ENCODE data around the gene ASXL1. TPM values are rescaled to one million over a fixed set of nuclear protein-coding genes. Genes with fewer than 3 reads are reported as not detected.

The ASXL1 gene
- total RNA-seq, 1 experiment from 2014 or later, result 52.2 TPM

DNA sequence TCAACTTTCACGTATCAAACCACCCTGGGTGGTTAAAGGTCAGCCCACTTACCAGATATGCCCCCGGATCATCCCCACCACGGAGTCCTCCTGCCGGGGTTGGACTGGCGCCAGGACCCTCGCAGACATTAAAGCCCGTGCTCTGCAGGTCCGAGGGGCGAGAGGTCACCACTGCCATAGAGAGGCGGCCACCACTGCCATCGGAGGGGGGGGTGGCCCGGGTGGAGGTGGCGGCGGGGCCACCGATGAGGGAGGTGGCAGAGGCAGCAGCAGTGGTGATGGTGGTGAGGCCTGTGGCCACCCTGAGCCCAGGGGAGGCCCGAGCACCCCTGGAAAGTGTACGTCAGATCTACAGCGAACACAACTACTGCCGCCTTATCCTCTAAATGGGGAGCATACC lies 76.3 kb downstream of the ASXL1 start (continued):
- TF ChIP-seq RAD21 (IDR thresholded peaks at IDR 0.05; ENCODE audit: low read depth), result no peak

DNA sequence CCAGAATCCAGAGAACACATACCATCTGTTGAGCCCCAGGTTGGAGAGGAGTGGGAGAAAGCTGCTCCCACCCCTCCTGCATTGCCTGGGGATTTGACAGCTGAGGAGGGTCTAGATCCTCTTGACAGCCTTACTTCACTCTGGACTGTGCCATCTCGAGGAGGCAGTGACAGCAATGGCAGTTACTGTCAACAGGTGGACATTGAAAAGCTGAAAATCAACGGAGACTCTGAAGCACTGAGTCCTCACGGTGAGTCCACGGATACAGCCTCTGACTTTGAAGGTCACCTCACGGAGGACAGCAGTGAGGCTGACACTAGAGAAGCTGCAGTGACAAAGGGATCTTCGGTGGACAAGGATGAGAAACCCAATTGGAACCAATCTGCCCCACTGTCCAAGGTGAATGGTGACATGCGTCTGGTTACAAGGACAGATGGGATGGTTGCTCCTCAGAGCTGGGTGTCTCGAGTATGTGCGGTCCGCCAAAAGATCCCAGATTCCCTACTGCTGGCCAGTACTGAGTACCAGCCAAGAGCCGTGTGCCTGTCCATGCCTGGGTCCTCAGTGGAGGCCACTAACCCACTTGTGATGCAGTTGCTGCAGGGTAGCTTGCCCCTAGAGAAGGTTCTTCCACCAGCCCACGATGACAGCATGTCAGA lies 77.4 kb downstream of the ASXL1 start:
- Histone ChIP-seq H3K36me3 (ENCODE audit: control insufficient read depth in 1 of 2, insufficient read depth in 2 of 2, low read length in 2 of 2) (peaks cover 37 to 56% of the 10 kb centered on the region in 2 experiments), H3K9me3 (ENCODE audit: control insufficient read depth in 1 of 2, insufficient read depth in 1 of 2, low read depth in 1 of 2, low read length in 2 of 2) (no peaks in the 10 kb centered on the region), H3K9ac (ENCODE audit: low read length) (no peak overlapping the region), H4K20me1 (ENCODE audit: insufficient read depth) (no peaks in the 10 kb centered on the region), H3K9me2 (ENCODE audit: insufficient read depth) (no peaks in the 10 kb centered on the region), H3K4me1 (ENCODE audit: control insufficient read depth in 1 of 2, insufficient read depth in 2 of 2, low read length in 2 of 2) (no peaks in the 10 kb centered on the region), H3K4me2 (ENCODE audit: low read length) (no peak overlapping the region), H3K79me2 (ENCODE audit: insufficient read depth, low read length) (no peaks in the 10 kb centered on the region; the same call in 1 of the 2 replicates), H3K27me3 (ENCODE audit: insufficient read depth, low read length) (no peaks in the 10 kb centered on the region), H3K4me3 (replicated peaks in 1 of 2; ENCODE audit: low read depth in 1 of 2, low read length in 2 of 2) (no peak overlapping the region), H2AFZ (ENCODE audit: low read depth, low read length, poor library complexity, severe bottlenecking) (no peak overlapping the region), H3K27ac (ENCODE audit: low read depth, low read length) (no peak overlapping the region)
- DNase-seq (ENCODE audit: low read depth, low spot score) (no peak), ATAC-seq (no peak)
- ChIA-PET RAD21 (ENCODE audit: low non-redundant PET in 1 of 2, low total read pairs in 2 of 2, uncharacterized antibody in 2 of 2, unreplicated experiment in 2 of 2) (no interaction called here), POLR2A (no interaction called here), CTCF (no interaction called here)
- TF ChIP-seq SRF (IDR thresholded peaks at IDR 0.05; ENCODE audit: low read depth) (no peak), YY1 (IDR thresholded peaks at IDR 0.05; ENCODE audit: extremely low read depth, insufficient replicate concordance, low read depth, low read length) (no peak), ZNF274 (IDR thresholded peaks at IDR 0.05; ENCODE audit: low read depth, low read length) (no peak), RAD21 (IDR thresholded peaks at IDR 0.05; ENCODE audit: low read depth) (no peak), SIN3A (IDR thresholded peaks at IDR 0.05; ENCODE audit: low read depth) (no peak), EZH2phosphoT487 (IDR thresholded peaks at IDR 0.05; ENCODE audit: borderline replicate concordance) (no peak), ZFX (IDR thresholded peaks at IDR 0.05) (no peak)
- TF ChIP-seq, protein P1, sequence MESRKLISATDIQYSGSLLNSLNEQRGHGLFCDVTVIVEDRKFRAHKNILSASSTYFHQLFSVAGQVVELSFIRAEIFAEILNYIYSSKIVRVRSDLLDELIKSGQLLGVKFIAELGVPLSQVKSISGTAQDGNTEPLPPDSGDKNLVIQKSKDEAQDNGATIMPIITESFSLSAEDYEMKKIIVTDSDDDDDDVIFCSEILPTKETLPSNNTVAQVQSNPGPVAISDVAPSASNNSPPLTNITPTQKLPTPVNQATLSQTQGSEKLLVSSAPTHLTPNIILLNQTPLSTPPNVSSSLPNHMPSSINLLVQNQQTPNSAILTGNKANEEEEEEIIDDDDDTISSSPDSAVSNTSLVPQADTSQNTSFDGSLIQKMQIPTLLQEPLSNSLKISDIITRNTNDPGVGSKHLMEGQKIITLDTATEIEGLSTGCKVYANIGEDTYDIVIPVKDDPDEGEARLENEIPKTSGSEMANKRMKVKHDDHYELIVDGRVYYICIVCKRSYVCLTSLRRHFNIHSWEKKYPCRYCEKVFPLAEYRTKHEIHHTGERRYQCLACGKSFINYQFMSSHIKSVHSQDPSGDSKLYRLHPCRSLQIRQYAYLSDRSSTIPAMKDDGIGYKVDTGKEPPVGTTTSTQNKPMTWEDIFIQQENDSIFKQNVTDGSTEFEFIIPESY (IDR thresholded peaks at IDR 0.05; ENCODE audit: extremely low read depth, insufficient replicate concordance, low read length), result no peak
- intact Hi-C loops (cut with micrococcal nuclease), result no loop called here
- no TSS peak for BruUV-seq (replicated peaks)
